ENCODE data around the gene NGF.
"Not testable (repeated sequence)": the region's sequence is repeated elsewhere in the genome, so short reads cannot be mapped to it uniquely, and the experiment has no call there.

Gene NGF

GRCh38 chr1:115337633-115338456 is at the start of gene NGF:
Gene NGF, minus strand, starts transcription at chr1:115338249. Its CDS starts 51,454 bp downstream, at chr1:115286795.
- no peak for DNase-seq

DNA sequence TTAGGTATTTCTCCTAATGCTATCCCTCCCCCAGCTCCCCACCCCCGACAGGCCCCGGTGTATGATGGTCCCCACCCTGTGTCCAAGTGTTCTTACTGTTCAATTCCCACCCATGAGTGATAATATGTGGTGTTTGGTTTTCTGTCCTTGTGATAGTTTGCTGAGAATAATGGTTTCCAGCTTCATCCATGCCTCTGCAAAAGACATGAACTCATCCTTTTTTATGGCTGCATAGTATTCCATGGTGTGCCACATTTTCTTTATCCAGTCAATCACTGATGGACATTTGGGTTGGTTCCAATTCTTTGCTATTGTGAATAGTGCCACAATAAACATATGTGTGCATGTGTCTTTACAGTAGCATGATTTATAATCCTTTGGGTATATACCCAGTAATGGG is 45.4 kb upstream of the NGF start:
- not testable (repeated sequence) for DNase-seq

GRCh38 chr1:115379943-115380342 is 41.9 kb upstream of the NGF start:
- DNase-seq: no peak

- no peak for DNase-seq
These were observed 39.4 kb upstream of the NGF start for GRCh38 chr1:115377411-115377810.

GRCh38 chr1:115374598-115374997 is 36.5 kb upstream of the NGF start:
- no peak for DNase-seq

DNA sequence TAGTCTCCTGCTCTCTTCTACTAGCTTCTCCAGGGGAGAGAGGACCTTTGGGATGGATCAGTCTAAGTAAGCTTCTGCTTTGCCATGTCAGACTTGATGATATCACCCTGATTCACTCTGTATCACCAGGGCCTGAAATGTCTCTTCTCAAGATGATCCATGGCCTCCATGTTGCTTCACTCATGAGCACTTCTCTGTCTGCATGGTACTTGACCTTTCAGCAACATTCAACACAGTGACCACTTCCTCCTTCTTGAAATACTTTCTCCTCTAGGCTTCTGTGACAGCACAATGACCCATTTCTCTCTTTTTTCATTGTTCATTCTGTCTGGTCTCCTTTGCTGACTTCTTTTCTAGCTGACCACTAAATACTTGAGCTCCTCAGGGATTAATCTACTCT is 35.3 kb upstream of the NGF start:
- DNase-seq: peak; percentile 11

DNA sequence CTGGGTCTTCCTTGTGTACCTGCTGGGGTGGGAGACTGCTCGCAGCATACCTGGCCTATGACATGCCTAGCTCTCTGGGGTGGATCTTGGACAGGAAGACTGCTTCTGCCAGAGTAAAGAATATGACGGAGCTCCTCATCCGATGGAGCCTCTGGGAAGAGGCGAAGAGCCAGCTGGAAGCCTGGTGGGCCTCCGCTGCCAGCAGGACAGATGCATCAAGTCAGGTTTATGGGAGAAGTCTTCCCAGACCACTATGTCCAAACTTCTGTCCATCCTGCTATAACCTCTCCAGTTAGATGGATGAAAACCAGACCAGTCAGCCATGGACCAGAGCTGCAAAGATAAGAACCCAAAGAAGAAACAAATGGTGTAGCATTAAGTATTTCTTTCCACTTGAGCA is 27.7 kb upstream of the NGF start:
- no peak for DNase-seq

- no peak for DNase-seq
These were observed 26.7 kb upstream of the NGF start for GRCh38 chr1:115364780-115365155.

DNA sequence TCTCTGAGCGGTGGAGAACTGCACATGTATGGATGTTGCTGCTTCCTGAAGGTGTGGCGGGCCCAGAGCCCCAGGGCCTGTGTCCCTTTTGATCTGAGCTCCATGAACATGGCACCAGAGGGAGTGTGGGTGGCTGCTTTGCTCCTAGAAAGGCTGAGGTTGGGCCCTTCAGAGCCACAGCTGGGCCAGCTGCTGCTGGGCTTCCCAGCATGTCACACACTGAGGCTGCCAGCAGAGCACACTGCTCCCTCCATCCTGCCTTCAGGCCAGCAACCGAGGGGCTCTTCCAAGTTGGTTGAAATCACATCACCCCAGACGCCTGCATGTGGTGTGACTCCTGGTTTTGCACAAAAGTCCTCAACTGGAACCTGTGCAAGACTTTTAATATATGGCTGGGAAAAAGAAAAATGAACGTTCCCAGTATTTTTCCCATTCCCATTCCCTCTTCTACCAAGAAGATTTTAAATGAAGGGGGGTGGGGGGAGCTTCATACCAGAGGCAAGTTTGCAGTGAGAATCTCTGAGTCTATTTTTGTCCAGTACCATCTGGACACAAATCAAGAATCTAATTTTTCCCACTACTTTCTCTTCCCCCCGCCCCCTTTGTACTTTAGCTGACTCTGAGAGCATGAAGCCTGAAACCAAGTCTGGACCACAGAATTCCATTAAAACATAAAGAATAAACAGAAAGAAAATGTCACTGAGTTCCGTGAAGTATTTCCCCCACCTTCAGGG is 26.2 kb upstream of the NGF start:
- DNase-seq: no peak

DNA sequence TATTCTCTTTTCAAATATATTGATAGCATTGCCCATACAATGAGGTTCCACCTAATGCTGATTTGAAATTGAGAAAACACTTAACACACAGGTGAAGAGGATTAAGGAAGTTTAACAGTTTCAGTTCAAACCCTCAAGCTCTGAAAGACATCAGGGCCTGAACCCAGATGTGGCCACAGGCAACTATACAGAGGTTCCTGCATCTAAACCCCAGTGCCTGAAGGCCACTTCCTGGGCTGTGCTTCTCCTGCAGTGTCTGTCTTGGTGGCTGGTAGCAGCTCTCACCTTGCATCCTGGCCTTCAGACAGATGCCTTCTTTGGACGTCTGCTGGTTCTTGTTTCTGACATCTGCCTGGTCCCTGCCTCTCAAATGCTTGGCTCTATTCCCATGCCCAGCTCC is 25.1 kb upstream of the NGF start:
- no peak for DNase-seq

DNA sequence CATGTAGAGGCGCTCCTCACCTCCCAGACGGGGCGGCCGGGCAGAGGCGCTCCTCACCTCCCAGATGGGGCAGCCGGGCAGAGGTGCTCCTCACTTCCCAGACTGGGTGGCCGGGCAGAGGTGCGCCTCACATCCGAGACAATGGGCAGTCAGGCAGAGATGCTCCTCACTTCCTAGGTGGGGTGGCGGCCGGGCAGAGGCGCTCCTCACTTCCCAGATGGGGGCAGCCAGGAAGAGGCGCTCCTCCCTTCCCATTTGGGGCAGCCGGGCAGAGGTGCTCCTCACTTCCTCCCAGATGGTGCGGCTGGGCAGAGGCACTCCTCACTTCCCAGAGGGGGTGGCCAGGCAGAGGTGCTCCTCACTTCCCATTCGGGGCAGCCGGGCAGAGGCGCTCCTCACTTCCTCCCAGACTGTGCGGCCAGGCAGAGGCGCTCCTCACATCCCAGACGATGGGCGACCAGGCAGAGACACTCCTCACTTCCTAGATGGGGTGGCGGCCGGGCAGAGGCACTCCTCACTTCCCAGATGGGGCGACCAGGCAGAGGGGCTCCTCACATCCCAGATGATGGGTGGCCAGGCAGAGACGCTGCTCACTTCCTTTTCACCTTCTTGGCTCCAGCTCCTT is 22.6 kb upstream of the NGF start:
- DNase-seq: not testable (repeated sequence)

GRCh38 chr1:115359787-115360452 is 21.9 kb upstream of the NGF start:
- DNase-seq: not testable (repeated sequence)

DNA sequence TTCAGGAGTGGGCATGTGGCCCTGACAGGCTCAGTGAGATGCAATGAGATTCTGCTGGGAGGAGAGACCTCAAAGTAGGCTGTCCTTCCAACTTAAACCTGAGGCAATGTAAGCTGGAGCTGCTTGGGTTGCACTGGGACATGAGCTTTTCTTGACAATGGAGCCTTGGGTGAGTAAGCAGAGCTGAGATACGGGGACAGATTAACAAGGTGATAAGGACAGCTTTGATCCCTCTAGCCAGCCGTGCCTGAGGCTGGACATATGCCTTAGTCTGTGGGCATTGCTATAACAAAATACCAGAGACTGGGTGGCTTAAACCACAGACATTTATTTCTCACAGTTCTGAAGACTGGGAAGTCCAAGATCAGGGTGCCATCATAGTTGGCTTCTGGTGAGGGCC is 18.3 kb upstream of the NGF start:
- DNase-seq: no peak

DNA sequence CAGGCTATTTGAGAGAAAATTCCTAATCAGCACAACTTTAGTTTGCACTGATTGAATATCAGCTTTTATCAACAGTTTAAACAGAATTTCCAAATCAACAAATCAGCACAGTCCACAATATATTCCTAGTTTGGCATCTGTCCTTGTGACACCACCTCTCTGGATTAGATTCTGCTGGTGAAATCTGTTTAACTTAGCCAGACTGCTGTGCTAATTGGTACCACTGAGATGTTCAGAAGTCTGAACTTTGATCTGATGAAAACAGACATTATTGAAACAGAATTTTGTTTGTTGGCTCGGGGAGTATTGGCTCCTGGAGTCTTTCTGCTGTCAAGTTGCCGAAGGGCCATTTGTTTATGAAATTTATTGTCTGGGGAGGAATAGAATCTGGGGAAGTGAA is 17.0 kb upstream of the NGF start:
- DNase-seq: no peak

DNA sequence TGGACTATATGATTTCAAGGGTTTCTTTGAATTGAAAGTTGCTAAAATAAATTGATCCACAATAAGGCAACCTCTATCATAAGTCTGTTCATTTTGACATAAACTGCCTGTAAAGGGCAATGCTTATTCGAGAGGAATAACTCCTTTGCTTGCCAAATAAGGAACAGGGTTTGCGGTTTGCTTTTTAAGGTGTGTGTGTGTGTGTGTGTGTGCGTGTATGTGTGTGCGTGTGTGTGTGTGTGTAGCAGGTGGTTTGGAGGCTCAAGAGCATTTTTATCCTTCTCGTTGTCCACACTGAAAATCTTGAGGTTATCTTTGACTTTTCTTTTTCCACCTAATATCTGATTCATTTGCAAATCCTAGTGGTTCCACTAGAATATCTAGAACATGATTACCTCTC is 13.1 kb upstream of the NGF start:
- no peak for DNase-seq

DNA sequence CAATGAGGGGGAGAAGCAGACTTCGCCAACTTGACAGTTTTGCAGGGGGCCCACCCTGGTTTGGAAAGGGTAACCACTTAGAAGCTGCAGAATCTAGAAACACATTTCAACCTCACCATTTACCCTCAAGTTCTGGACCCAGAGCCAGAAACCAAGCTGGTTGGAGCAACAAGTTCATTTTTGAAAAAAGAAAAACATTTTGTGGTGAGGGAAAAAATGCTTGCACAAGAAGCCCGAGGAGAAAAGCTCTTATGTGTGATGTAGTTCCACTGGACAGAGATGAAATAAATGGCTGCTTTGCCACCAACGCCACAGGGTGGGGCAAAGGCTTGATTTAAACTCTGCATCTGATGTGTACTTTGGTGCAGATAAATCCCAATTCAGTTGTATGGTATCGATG is 10.6 kb upstream of the NGF start:
- DNase-seq: no peak

DNA sequence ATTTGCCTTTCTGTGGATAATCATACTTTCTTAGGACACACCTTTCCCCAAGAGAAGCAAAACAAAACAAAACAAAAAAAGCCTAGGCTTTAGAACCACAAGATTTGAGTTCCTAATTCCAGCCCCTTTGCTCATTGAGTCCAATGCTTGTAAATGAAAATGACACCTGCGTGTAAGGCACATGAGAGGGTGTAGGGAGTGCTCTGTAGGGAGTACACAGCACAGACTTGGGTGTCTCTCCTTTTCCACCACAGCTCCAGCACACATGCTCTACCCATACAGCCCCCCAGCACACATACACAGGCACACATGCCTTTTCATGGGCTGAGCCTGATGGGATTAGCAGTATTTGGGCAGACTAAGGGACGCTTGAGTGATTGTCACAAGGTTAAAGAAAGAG is 9.2 kb upstream of the NGF start:
- no peak for DNase-seq

- DNase-seq: no peak
These were observed 5.2 kb upstream of the NGF start for GRCh38 chr1:115343200-115343737.

DNA sequence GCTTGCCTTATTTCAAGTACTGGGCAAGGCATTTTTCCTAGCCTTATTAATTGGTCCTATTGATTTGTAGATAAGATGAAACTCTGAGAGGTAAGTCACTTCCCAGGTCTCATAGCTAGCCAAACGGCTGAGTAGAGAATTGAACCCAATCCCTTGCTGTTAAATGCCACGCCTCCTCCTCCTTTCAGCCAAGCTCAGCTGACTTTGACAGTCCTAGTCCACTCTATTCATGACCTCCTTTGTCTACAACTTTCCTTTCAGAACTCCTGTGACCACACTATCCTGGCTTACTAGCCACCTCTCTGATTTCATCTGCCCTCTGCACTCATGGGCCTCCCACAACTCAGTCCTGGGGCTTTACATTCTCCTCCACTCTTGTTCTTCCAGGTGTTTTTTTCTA is 3.9 kb upstream of the NGF start:
- no peak for DNase-seq

DNA sequence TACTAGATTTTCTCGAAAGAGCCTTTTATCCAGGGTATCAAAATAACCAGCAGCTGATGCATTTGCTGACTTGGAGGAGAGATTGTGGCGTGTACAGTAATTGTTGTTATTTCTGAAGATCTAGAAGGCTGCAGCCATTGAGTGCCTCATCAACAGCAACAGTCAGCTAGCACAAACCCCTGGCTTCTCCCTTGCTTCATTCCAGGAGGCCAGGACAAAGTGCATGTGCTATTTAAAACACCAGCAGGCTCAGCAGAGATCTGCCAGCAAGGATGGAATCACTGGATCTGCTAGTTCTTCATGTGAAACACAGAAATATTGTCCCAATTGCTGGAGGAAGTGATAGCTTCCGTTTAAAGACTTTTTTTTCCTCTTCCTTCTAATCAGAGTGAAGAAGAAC is 2.8 kb upstream of the NGF start:
- DNase-seq: no peak

GRCh38 chr1:115338457-115338820 is 390 bp upstream of the NGF start:
- DNase-seq: no peak

GRCh38 chr1:115337276-115337632 is 795 bp downstream of the NGF start:
- no peak for DNase-seq

- no peak for DNase-seq
These were observed 1.3 kb downstream of the NGF start for GRCh38 chr1:115336741-115337140.
